ENCODE results near the gene SARNP. TPM values are rescaled to one million over a fixed set of nuclear protein-coding genes. Genes with fewer than 3 reads are reported as not detected.
A peak's percentile ranks its signal among the peaks of the same experiment; 100 is the strongest.

The SARNP gene
- total RNA-seq, 1 experiment from 2014 or later, result 308 TPM

DNA sequence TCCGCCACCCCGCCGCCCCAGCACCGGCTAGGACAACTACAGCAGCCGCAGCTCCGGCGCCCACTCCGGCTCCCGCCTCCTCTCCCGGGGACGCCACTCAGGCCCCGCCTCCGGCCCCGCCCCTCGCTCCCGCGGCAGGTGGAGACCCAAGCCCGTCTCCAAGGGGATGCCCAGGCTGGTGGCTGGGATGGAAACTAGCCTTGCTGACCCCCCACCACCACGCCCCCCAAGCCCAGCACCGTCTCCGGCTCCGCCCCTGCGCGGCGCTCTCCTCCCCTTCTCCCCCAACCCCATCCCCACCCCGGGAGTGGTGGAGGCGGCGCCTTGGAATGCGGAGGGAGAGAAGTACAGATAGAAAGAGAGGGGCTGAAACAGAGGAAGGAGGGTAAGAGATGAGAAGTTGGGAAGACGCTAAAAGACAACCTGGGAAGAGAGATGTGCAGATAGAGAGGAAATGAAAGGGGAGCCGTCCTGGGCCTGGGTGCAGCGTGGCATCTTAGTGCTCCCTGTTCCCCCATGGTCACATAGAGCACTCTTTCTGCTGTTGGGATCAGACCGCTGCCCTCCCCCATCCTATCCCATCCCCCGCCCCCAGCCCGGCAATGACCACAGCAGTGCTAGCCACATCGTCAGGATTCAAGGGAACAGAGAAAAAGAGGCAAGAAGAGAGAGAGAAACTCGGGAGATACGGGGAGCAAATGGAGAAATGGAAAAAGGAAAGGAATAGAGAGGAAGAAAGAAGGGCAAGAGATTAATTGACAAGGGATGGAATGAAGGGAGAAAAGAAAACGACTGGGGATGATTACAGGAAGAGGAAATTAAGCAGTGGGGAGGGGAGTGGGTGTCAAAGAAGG, 109.5 kb downstream of the SARNP start, which contains the start of gene ITGA7:
Gene ITGA7, minus strand, starts transcription at position 64 of the 854 bp plus-strand sequence. CDS start 222 bp downstream, outside the sequence.
- DNase-seq (ENCODE audit: low spot score), result peak; percentile 34

Other genes starting within 250 kb of the SARNP start
- gene OR2AP1, start 245.3 kb downstream of the SARNP start, total RNA-seq (2014; rRNA removed; shearing (Covaris generic)), result not detected in 2 replicates
- not detected in 2 replicates for gene OR10P1, start 180.8 kb downstream of the SARNP start, total RNA-seq (2014; rRNA removed; shearing (Covaris generic))
- 7.8 and 10.7 TPM in 2 replicates for gene ITGA7, start 109.8 kb downstream of the SARNP start, total RNA-seq (2014; rRNA removed; shearing (Covaris generic))
- 96.1 and 135 TPM in 2 replicates for gene BLOC1S1, start 101.7 kb downstream of the SARNP start, total RNA-seq (2014; rRNA removed; shearing (Covaris generic))
- 2.7 and 7.5 TPM in 2 replicates for gene RDH5, start 97.3 kb downstream of the SARNP start, total RNA-seq (2014; rRNA removed; shearing (Covaris generic))
- gene CD63, start 88.7 kb downstream of the SARNP start, total RNA-seq (2014; rRNA removed; shearing (Covaris generic)), result 1,213 and 1,362 TPM in 2 replicates
- gene GDF11, start 74.6 kb downstream of the SARNP start, total RNA-seq (2014; rRNA removed; shearing (Covaris generic)), result 2.6 and 7.0 TPM in 2 replicates
- 9.0 and 16.7 TPM in 2 replicates for gene ORMDL2, start 317 bp upstream of the SARNP start, total RNA-seq (2014; rRNA removed; shearing (Covaris generic))
- 41.7 and 50.5 TPM in 2 replicates for gene DNAJC14, start 11.9 kb upstream of the SARNP start, total RNA-seq (2014; rRNA removed; shearing (Covaris generic))
- 4.2 and 5.2 TPM in 2 replicates for gene MMP19, start 25.2 kb upstream of the SARNP start, total RNA-seq (2014; rRNA removed; shearing (Covaris generic))
- gene PYM1, start 110.2 kb upstream of the SARNP start, total RNA-seq (2014; rRNA removed; shearing (Covaris generic)), result 37.0 and 52.5 TPM in 2 replicates
- 33.4 and 42.9 TPM in 2 replicates for gene DGKA, start 113.4 kb upstream of the SARNP start, total RNA-seq (2014; rRNA removed; shearing (Covaris generic))
- gene PMEL, start 148.3 kb upstream of the SARNP start, total RNA-seq (2014; rRNA removed; shearing (Covaris generic)), result 1.1 and 2.0 TPM in 2 replicates
- 91.6 and 100 TPM in 2 replicates for gene CDK2, start 149.1 kb upstream of the SARNP start, total RNA-seq (2014; rRNA removed; shearing (Covaris generic))
- 47.8 and 50.1 TPM in 2 replicates for gene RAB5B, start 156.4 kb upstream of the SARNP start, total RNA-seq (2014; rRNA removed; shearing (Covaris generic))
- 8.9 and 14.4 TPM in 2 replicates for gene SUOX, start 179.6 kb upstream of the SARNP start, total RNA-seq (2014; rRNA removed; shearing (Covaris generic))
- 1.4 and 2.4 TPM in 2 replicates for gene IKZF4, start 203.3 kb upstream of the SARNP start, total RNA-seq (2014; rRNA removed; shearing (Covaris generic))
- 358 and 1,165 TPM in 2 replicates for gene RPS26, start 224.2 kb upstream of the SARNP start, total RNA-seq (2014; rRNA removed; shearing (Covaris generic))

Data from A172 (cell line).